Ramos (cell line): ENCODE measurements around the gene BCL11B.

ENCODE experiments used
- in situ Hi-C: fragments of 300-500 bp; cut with MboI; formaldehyde crosslinking; loops from one replicate; pipeline ENCODE4 v1.14.3; 2022; ENCODE audit warnings: low sequenced_read_pairs; ENCODE audit not compliant: unreplicated experiment

The BCL11B gene

GRCh38 chr14:99244941-99245563 is 26.9 kb downstream of the BCL11B start:
- in situ Hi-C loops, result no loop called here

DNA sequence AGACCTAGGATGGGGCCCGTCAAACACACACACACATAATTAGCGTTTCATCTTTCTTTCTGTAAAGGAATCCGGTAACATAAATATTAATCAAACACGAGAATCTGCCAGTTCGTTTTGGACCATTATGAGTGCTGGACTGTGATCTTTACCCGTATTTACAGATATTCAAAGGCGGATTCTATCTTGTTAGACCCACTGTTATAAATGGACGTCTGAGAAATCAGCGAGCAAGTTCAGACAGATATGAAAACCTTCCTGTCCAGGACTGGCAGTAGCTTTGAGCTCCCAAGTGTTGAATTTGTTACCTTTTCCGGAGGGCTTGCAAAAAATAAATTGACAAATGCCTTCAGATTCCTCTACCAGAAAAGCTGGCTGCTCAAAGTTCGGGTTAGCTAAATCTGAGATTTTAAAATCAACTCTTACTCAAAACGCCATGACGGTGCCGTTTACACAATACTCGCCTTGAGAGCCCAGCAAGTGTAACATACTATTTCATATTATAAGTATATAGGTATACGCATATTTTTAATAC is 27.6 kb downstream of the BCL11B start:
- in situ Hi-C loops, result no loop called here

GRCh38 chr14:99242816-99243721 is 28.9 kb downstream of the BCL11B start:
- in situ Hi-C loops, result no loop called here

DNA sequence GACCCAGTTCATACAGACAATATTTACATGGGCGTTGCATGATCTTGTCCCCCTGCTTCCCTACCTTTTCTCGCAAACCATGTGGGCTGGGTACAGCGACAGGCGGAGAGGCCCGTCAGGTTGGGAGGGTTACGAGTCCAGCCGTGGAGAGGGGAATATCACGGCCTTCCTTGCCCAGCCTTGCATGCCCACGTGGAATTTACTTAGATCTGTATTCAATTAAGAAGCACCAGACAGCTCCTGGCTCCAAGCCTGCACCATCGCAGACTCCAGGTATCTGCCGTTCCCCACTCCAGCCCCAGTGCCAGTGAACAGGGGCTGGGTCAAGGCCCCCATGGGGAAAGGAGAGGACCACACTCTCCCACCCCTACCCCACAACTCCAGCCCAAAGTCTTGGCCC is 29.8 kb downstream of the BCL11B start:
- in situ Hi-C loops, result no loop called here

DNA sequence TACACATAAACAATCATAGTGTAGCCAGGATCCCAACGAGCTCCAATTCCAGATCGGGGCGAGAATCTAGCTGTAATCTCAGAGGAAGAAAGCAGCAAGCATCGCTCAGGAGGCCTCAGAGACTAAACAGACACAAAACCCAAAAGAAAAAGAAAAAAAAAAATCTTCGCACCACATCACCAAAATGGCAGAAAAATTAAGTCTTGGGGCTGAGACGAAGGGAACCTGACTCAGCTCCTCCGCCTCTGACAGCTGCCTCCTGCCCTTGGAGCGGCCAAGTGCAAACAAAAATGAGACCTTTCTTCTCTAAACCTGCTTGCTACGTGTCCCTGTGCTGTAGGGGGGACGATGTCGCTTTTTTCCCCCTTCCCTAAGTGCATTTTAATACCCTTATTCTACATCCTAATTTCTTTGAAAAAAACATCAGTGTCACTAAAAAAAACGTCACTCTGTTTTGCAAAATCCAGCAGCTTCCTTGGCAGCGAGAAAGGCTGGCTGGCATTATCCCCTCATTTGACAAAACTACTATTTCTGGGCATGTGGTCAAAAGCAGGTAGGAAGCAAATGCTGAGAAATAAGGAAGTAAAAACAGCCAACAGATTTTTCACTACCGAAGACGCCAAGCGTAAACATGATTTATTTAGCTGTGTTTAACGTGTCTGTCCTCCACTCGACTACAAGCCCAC is 30.5 kb downstream of the BCL11B start:
- in situ Hi-C loops, result no loop called here

DNA sequence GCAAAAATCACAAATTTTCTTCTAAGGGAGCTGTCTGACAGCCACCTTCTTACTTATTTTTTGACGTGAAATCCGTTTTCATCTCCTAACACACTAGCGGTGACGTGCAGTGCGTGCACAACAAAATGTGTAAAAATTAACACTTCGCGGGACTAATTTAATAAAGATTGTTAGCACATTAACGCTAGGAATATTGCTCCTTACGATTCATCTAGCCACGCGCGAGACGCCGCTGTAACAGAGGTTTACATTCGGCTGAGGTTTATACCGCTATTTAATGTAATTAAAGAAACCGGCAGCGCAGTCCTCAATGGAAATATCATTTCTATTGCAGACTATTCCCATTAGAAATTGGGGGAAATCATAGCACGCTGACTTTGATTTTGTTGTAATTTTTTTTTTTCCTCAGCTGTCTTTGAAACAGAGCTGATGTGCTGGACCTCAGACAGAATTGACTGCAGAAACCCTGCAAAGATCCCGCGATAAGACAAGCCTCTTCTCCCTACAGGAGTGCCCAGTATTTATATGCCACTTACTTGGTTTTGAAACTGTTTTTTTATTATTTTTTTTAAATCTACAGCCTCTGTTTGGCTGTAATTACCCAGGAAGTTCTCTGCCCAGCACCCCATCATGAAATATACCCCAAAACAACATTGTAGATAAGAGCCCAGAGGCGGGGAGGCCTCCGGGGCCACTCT is 31.2 kb downstream of the BCL11B start:
- in situ Hi-C loops, result no loop called here

DNA sequence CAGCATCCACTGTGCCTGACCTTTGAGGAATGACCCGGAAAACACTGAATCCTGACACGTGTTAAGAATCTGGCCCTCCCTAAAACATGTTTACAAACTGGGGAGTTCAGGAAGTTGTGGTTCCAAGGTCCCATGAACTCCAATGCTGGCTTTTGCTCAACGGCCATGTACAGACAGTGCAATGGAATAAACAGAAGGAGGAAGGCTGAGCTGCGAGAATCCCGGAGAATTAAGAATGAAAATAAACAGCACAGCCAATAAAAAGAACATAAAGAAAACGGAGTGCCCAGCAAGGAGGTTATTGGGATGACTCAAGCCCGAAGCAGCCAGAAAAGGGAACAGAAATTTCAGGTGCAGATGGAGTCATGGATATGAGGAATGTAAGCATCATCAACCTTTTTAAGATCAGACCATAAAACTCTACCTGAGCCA is 32.3 kb downstream of the BCL11B start:
- in situ Hi-C loops, result no loop called here

GRCh38 chr14:99238216-99238615 is 33.8 kb downstream of the BCL11B start:
- in situ Hi-C loops, result no loop called here

DNA sequence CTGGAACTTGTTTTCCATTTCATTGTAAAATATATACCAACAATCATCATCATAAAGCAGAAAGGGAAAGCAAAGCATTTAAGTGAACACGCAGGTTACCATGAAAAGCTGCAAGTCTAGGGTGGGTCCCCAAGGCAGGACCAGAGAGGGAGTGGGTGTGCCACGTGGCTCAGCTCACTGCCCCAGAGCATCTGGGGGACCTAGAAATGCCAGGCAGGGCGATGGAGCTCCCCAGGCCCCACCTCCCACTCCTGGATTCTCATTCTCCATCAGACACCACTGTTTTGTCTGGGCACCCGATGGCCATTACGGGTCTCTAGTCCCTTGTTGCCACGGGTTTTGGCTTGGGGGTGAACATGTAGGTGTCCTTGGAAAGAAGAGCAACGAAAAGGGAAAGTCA is 34.7 kb downstream of the BCL11B start:
- in situ Hi-C loops, result no loop called here

- in situ Hi-C loops, result no loop called here
Measured at GRCh38 chr14:99236386-99237138, 35.4 kb downstream of the BCL11B start.

GRCh38 chr14:99235582-99236320 is 36.2 kb downstream of the BCL11B start:
- in situ Hi-C loops, result no loop called here

DNA sequence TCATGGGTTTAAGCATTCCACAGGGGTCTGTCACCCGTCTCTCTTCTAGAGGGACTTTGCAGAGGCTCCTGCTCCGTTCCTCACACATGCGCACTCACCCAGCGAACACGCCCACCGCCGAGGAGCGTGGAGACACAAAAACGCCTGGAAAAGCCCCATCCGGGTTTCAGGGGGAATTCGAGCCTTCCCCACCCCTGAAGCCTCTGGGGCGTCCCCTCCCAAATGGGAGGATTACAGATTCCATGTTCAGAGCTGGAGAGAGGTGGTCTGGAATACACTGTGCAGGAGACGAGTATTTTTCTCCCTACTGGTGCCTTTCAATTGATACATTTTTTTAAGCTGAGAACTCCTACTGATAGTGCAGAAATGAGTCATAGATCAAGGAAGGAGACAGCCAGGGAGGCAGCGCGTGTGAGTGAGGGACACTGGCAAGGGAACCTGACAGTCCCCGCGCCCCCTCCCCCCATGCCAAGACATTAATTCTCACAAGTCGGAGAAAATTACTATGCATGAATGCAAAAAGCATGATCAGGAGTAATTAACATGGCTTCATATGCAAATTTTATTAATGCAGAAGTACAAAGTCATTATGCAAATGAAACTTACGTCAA is 36.9 kb downstream of the BCL11B start:
- in situ Hi-C loops, result no loop called here

GRCh38 chr14:99234355-99234754 is 37.6 kb downstream of the BCL11B start:
- in situ Hi-C loops, result no loop called here

- in situ Hi-C loops, result no loop called here
Measured at GRCh38 chr14:99233222-99234035, 38.6 kb downstream of the BCL11B start.

- in situ Hi-C loops, result no loop called here
Measured at GRCh38 chr14:99232714-99233214, 39.2 kb downstream of the BCL11B start.

- in situ Hi-C loops, result no loop called here
Measured at GRCh38 chr14:99231850-99232713, 39.9 kb downstream of the BCL11B start.
